Inflammatory macrophage treated with lipopolysaccharide for 4 hours (primary cell): ENCODE data around the gene AREL1.

Experiments used
- DNase-seq: peaks from one replicate; pipeline ENCODE4 v3.0.0-alpha.2; 2020

AREL1 gene

DNA sequence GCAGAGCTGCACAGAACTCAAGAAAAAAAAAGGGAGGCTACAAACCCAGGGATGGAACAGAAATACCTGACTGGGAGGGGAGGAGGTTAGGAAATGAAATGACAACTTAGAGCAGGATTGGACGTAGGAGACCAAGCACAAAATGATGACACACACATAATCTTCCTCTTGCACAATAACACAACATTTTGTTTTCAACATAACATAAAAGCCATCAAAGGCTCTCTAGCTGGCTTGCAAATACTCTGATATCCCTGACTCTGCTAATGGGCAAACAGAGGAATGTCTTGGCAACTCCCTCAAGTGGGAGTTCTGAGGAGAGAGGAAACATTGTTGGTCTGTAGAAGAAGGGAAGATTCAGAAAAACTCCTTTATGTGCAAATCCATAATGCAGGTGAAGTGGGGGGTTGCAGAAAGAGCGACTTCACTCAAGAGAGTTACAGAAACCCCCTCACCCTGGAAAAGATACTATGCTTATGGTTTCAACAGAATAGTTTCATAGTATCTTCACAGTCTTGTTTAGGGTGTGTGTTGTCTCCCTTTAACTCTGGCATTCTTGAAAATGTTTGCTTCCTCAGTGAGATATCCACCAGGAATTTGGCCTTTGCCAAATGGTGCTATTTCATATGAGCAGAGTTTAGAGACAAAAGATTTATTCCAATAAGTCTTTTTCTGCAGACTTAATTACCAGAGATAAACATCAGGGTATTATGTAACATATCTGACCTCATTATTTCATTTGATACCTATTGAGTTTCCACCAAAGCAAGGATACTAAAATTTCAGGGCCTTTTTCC, 57.1 kb downstream of the AREL1 start:
- peak; percentile 6 for DNase-seq

DNA sequence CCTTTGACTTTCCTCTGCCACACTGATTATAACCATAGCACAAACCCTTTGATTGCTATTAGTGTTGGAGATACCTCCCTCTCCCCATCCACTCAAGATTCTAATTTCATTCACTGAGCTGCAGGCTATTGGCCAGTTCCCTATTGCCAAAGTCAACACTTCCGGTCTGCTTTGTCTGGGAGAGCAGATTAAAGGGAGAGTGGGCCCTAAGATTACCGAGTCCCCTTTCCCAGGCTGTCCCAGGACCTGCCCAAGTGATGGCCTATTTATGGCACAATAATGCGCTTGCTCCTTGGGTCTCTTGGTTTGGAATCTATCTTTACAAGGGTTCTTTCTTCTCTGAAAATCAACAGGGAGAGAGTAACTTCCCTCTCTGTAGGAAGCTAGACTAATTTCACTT, 57.9 kb downstream of the AREL1 start:
- no peak for DNase-seq

DNA sequence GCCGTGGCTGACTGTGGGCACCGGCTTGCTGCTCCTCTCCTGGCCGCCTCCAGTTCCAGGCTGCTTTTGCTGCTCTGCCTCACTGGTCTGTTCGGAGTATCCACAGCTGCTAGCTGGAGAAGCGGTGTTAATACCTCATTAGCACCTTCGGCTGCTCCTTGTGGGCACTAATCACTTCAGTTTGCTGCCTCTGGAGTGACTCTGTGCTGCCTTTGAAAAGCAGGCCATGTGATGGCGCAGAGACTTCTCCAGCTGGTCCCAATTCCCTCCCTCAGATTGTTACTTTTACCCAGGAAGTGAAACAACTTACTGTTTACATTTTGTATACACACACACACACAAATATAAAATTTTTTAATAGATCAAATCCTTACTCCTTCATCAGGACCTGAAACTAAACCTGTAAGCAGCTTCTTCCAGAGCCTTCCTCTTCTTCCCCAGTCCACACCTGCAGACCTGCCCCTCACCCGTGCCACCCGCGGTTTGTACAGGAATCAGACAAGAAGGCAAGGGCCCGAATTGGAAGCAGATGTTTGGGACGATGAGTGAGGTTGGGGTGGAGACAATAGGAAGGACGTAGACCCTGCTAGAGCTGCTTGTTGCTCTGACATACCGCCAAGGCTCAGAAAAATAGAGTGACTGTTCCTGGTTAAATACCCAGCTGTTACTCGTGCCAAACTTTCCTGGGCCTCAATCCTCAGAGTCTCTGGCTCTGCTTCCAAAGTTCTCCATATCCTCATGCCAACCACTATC, 59.3 kb downstream of the AREL1 start:
- no peak for DNase-seq

DNA sequence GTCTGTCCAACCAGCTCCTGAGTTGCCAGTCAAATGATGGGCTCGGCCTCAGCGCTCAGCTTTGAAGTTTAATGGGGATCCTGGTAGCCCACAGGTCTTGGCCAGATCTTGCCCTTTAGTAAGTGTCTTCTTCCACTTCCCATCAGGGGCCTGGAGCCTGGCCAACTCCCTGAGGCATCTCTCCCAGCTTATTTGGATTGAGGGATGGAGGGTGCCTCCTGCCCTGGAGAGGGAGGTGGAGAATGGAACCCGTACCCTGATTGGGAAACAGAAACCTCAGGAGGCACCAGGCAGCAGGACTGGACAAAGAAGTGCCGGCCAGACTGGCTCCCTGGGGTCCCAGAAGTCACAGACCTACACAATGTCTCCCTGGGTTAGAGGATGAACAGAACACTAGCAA, 60.3 kb downstream of the AREL1 start:
- DNase-seq: no peak

DNA sequence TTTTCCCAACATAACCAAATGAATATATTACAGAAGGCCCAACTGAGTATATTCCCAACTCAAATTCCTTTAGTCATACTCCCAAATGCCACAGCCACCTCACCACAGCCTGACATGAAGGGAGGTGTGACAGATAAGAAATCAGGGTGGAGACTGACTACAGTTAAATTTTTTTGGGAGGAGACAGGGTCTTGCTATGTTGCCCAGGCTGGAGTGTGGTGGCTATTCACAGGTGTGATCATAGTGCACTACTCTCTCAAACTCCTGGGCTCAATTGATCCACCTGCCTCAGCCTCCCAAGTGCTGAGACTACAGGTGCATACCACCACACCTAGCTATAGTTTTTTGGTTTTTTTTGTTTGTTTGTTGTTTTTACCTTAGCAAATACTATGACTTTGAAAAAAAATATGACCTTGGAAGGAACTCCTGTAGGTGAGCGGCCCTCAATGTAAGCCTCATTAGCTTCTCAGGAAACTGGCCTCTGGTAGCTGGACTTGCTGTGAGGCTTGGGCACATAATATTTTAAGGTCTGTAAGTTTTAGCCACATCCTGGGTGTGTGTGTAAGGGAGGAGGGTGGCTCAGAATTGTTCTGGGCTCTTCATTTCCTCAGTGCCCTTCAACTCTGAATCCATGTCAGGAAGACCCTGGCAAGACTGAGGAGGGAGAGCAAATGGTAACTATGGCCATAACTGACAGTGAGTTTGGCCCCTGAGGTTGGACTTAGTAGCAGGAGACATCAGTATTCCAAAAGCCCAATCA, 61.8 kb downstream of the AREL1 start:
- no peak for DNase-seq

DNA sequence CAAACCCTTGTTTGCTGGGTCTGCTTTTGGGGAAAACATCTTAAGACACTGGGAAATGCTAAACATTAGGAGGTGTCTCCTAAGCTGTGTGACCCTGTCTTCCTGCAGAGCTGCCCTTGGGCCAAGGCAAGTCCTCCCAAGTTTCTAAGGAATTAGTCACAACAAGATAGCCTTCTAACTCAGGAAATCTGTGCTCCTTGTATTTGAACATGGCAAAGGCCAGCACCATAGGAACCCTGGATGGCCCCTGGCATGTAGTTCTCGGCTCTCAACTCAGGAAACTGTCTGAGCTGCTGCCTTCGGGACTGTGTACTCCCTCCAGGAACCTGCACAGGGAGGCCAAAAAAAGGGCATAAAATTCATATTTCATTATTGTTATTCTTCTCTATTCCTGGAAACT, 63.2 kb downstream of the AREL1 start:
- no peak for DNase-seq

- no peak for DNase-seq
Observed at GRCh38 chr14:74649167-74649566, 63.7 kb downstream of the AREL1 start.

GRCh38 chr14:74648601-74649000, 64.3 kb downstream of the AREL1 start:
- no peak for DNase-seq

DNA sequence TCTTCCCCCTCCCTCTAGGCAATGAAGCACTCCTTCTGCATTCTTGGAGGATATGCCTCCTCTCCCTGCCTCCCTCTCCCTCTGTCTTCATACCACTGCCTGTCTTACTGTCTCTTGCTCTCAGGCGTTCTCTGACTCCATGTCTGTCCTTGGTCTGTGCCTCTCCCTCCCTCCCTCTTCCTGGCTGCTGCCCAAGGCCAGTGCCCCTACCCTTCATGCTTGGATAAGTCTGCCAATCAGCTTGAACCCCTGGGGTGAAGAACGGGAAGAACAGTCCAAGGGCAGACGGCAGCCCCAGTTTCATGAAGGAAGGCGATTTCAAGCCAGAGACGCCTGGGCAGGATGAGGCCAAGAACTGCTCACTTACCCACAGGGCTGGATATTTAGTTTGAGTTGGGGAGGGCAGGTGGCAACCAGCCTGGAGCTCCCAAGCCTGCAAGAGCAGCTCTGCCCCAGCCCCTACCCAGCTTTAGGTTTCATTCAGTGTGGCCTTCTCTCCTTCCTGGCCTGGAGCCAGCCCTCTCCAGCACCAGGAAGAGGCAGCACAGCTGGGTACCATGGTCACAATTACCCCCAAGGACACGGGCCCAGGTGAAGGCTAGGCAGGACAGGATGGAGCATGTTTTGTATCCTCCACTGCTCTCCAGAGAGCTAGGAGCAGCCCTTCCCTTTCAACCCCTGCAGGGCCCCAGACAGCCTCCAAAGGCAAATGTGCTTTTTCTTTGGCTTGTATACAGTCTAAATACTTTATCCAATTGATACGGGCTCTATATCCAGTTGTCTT, 65.0 kb downstream of the AREL1 start:
- DNase-seq: no peak

DNA sequence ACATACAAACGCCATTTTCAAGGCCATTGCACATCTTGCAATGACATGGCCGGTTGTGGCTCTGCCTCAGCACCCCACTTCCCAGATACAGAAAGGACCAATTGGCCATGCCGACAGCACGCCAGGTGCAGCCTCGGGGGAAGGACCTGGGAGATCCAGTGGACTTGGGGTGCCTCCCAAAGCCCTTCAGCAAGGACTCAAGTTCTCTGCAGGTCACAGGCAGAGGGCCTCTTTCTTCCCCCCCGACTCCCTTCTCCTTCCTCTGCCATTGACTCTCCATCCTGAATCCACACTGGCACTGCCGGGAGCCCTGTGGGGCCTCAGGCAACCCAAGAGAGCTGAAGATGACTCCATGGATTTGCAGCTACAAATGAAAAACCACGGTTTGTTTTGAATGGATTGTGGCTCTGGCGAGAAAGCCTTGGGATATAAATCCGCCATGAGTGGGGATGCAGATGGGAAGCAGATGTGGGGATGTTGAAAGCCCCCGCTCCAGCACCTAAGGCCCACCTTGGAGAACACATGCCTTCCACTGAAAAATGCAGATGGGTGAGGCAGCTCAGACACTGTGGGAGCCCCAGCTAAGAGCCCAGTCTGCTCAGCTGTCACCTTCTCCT, 65.7 kb downstream of the AREL1 start:
- DNase-seq: no peak

GRCh38 chr14:74645756-74646470, 67.0 kb downstream of the AREL1 start:
- no peak for DNase-seq

- DNase-seq: no peak
Observed at GRCh38 chr14:74645244-74645643, 67.6 kb downstream of the AREL1 start.

DNA sequence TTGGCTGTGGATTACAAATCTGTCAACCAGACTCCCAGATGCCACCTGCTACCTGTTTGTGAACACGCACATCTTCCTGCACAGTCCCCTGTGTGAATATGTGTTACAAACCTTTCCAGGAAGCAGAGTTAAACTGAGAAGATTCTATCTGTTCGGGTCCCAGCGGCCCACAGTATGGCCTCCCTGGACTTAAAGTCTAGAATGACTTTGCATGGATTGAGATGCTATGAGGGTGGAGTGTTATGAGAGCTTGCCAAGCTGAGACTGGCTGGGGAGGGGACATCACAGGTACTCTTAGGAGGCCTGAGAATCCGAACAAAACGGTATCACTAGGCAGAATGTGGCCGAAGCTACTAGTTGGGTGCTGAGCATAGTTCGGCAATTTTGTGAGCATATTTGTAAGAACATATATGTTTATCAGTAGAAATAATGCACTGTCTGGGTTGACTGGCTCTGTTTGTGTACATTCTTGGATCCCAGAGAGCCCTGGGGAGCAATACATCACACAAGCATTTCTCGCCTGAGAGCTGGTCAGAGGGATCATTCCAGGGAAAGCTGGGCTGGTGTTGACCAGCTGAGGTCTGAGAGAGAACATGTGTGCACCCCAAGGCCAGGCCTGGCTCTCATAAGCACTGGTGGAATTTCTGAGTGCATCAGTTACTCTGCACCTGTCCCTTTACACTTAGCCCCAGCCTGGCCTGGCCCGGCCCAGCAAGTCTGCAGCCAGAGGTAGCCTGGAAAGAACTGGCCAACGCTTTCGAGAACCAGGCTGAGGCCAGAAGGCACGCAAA, 71.1 kb downstream of the AREL1 start:
- no peak for DNase-seq

- DNase-seq: peak; percentile 25
Observed at GRCh38 chr14:74638966-74639365, 73.9 kb downstream of the AREL1 start.

DNA sequence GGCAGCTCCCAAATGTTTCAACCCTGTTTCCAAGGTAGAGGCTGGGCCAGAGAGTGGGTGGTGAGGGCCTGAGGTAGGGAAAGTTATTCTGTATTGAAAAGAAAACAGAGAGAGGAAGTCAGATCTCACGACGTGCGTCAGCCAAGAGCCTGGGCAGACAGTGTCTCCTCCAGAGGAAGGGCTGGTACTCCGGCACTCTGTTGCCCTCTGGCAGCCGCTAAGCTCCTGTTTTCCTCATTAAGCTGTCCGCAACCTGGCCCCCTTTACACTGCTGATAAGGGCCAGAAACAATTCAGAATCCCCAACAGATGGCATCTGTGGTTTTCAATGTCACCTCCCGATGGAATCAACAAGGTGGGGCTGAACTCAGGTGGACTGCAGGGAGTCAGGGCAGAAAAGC, 74.8 kb downstream of the AREL1 start:
- peak; percentile 26 for DNase-seq

- no peak for DNase-seq
Observed at GRCh38 chr14:74637178-74637550, 75.7 kb downstream of the AREL1 start.

GRCh38 chr14:74636424-74637177, 76.3 kb downstream of the AREL1 start:
- DNase-seq: no peak

GRCh38 chr14:74635847-74636246, 77.0 kb downstream of the AREL1 start:
- no peak for DNase-seq

DNA sequence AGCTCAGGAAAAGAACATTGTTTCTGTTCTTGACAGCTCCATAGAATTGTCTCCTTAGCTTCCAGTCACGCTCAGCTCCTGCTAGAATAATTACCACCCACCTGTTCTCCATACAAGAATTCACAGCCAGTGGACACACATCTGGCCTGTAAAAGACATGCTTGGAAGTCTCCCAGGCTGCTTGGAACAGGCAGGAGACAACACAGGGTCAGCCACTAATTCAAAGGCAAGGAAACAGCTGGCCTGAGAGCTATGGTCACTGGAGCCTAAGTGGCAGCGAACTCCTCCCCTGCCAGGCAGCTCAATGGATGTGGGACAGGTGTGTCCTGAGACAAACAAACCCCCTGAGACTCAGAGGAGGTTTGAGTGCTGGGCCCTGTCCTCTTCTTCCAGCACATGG, 77.9 kb downstream of the AREL1 start:
- no peak for DNase-seq

- DNase-seq: no peak
Observed at GRCh38 chr14:74634481-74634880, 78.4 kb downstream of the AREL1 start.
